HL-60 (cell line): Measurements from ENCODE around the gene ANKRD17.
"Not testable (repeated sequence)": the region's sequence is repeated elsewhere in the genome, so short reads cannot be mapped to it uniquely, and the experiment has no call there.

ENCODE experiments used
- DNase-seq, 2 experiments: peaks; one replicate each; pipeline ENCODE4 v3.0.0-alpha.2; 2010 to 2020; ENCODE audit warnings: low read depth in 1 of 2, low spot score in 1 of 2
- H3K27ac ChIP-seq: fragments of 250-450 bp; sonication (Bioruptor Pico); replicated peaks from 2 replicates; pipeline ENCODE4 v1.5.1; 2020; ENCODE audit warnings: mild to moderate bottlenecking, moderate library complexity
- H3K27me3 ChIP-seq: fragments of 250-450 bp; sonication (Bioruptor Pico); 2 replicates; pipeline ENCODE4 v1.5.1; 2021; ENCODE audit warnings: mild to moderate bottlenecking, moderate library complexity; ENCODE audit not compliant: insufficient read depth, poor library complexity, severe bottlenecking
- H3K4me3 ChIP-seq: replicated peaks from 2 replicates; pipeline ENCODE4 v1.5.1; 2011; ENCODE audit warnings: mild to moderate bottlenecking, control low read depth, low read length; ENCODE audit not compliant: insufficient read depth
- GABPA ChIP-seq: IDR thresholded peaks from 2 replicates; pipeline ENCODE4 v1.6.1; 2012; ENCODE audit warnings: low read depth
- POLR2AphosphoS5 ChIP-seq: IDR thresholded peaks from 2 replicates; pipeline ENCODE4 v1.6.1; 2012; ENCODE audit warnings: low read depth
- REST ChIP-seq: IDR thresholded peaks from 2 replicates; pipeline ENCODE4 v1.6.1; 2012; ENCODE audit warnings: low read depth; ENCODE audit not compliant: insufficient replicate concordance
- SPI1 ChIP-seq: IDR thresholded peaks from 2 replicates; pipeline ENCODE4 v1.6.1; 2012; ENCODE audit warnings: low read depth, mild to moderate bottlenecking, borderline replicate concordance
- TF ChIP-seq, protein P1 (sequence below): IDR thresholded peaks from one replicate; pipeline ENCODE4 v1.5.1; 2011; ENCODE audit warnings: low read length, control low read depth, inconsistent platforms; ENCODE audit not compliant: insufficient read depth

The ANKRD17 gene

GRCh38 chr4:73299548-73300280, 41.1 kb upstream of the ANKRD17 start:
- no peak for DNase-seq
- H3K4me3 ChIP-seq, result no peak overlapping the region
- no peaks in the 10 kb centered on the region for H3K27me3 ChIP-seq
- TF ChIP-seq SPI1, result no peak
- TF ChIP-seq GABPA, result no peak
- TF ChIP-seq, protein P1, sequence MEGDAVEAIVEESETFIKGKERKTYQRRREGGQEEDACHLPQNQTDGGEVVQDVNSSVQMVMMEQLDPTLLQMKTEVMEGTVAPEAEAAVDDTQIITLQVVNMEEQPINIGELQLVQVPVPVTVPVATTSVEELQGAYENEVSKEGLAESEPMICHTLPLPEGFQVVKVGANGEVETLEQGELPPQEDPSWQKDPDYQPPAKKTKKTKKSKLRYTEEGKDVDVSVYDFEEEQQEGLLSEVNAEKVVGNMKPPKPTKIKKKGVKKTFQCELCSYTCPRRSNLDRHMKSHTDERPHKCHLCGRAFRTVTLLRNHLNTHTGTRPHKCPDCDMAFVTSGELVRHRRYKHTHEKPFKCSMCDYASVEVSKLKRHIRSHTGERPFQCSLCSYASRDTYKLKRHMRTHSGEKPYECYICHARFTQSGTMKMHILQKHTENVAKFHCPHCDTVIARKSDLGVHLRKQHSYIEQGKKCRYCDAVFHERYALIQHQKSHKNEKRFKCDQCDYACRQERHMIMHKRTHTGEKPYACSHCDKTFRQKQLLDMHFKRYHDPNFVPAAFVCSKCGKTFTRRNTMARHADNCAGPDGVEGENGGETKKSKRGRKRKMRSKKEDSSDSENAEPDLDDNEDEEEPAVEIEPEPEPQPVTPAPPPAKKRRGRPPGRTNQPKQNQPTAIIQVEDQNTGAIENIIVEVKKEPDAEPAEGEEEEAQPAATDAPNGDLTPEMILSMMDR, result no peak
- TF ChIP-seq POLR2AphosphoS5, result no peak
- no peak for TF ChIP-seq REST
- H3K27ac ChIP-seq, result no peak overlapping the region

DNA sequence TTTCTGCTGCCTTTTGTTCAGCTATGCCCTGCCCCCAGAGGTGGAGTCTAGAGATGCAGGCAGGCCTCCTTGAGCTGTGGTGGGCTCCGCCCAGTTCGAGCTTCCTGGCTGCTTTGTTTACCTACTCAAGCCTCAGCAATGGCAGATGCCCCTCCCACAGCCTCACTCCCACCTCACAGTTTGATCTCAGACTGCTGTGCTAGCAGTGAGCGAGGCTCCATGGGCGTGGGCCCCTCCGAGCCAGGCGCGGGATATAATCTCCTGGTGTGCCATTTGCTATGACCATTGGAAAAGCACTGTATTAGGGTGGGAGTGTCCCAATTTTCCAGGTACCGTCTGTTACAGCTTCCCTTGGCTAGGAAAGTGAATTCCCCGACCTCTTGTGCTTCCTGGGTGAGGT, 34.1 kb upstream of the ANKRD17 start:
- H3K27ac ChIP-seq, DNase-seq, H3K4me3 ChIP-seq, H3K27me3 ChIP-seq: not testable (repeated sequence)

GRCh38 chr4:73281982-73282381, 23.4 kb upstream of the ANKRD17 start:
- TF ChIP-seq GABPA (no peak), REST (no peak), POLR2AphosphoS5 (no peak), SPI1 (no peak)
- TF ChIP-seq, protein P1, result no peak
- DNase-seq, result no peak
- no peak overlapping the region for H3K27ac ChIP-seq
- H3K27me3 ChIP-seq, result no peaks in the 10 kb centered on the region
- H3K4me3 ChIP-seq, result no peak overlapping the region

DNA sequence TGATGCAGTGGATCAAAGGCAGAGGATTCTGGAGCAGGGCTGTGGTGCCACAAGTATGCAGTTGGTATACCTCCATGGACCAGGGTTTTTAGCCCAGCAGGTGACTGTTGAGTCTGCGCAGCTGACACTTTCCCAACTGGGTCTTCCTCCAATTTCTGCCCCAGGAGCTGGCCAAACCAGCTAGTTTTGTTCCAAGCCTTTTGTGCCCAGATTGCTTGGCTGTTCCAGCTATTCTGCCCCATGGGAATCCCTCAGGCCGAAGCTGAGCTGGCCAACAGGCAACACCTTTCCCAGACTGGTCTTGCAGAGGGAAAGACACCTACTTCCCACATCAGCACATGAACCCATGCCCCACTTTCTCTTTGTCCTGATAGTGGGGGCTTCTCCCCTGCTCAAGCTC, 22.8 kb upstream of the ANKRD17 start:
- no peaks in the 10 kb centered on the region for H3K27me3 ChIP-seq
- DNase-seq, result no peak
- TF ChIP-seq, protein P1, result no peak
- TF ChIP-seq REST (no peak), POLR2AphosphoS5 (no peak), GABPA (no peak), SPI1 (no peak)
- H3K27ac ChIP-seq, result no peak overlapping the region
- H3K4me3 ChIP-seq, result no peak overlapping the region
